B cell (primary cell): ENCODE results near the gene STON2.

Experiments used
- EZH2 ChIP-seq: IDR thresholded peaks from 2 replicates; pipeline ENCODE4 v1.6.1; 2012; ENCODE audit warnings: borderline replicate concordance, low read depth, mild to moderate bottlenecking, moderate library complexity, low read length; ENCODE audit not compliant: insufficient read depth, poor library complexity, severe bottlenecking
- TF ChIP-seq, protein P1 (sequence below): fragments of 200-600 bp; IDR thresholded peaks from one replicate; pipeline ENCODE4 v1.8.0; 2022; ENCODE audit warnings: antibody characterized with exemption, mild to moderate bottlenecking

DNA sequence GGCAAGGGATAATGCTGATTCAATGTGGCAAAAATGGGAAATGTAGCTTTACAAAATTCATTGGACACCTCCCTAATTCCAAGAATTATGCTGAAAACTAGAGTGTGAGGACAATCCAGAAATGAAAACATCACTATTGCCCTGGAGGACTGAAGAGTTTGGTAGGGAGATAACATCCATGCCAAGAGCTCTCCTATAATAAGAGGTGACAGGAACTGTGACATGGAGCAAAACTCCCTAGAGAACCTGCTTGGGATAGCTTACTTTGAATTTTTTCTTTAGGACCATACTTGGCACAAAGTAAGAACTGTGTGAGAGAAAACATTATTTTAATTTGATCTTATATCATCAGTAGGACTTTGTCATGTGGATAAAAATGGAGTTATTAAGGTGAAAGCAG is 48.9 kb downstream of the STON2 start:
- TF ChIP-seq, protein P1, sequence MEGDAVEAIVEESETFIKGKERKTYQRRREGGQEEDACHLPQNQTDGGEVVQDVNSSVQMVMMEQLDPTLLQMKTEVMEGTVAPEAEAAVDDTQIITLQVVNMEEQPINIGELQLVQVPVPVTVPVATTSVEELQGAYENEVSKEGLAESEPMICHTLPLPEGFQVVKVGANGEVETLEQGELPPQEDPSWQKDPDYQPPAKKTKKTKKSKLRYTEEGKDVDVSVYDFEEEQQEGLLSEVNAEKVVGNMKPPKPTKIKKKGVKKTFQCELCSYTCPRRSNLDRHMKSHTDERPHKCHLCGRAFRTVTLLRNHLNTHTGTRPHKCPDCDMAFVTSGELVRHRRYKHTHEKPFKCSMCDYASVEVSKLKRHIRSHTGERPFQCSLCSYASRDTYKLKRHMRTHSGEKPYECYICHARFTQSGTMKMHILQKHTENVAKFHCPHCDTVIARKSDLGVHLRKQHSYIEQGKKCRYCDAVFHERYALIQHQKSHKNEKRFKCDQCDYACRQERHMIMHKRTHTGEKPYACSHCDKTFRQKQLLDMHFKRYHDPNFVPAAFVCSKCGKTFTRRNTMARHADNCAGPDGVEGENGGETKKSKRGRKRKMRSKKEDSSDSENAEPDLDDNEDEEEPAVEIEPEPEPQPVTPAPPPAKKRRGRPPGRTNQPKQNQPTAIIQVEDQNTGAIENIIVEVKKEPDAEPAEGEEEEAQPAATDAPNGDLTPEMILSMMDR = no peak
- no peak for TF ChIP-seq EZH2
